ENCODE data around the gene LCE3C. TPM values are rescaled to one million over a fixed set of nuclear protein-coding genes. Genes with fewer than 3 reads are reported as not detected.

The LCE3C gene
- total RNA-seq, 1 donor from 2014 or later = not detected

DNA sequence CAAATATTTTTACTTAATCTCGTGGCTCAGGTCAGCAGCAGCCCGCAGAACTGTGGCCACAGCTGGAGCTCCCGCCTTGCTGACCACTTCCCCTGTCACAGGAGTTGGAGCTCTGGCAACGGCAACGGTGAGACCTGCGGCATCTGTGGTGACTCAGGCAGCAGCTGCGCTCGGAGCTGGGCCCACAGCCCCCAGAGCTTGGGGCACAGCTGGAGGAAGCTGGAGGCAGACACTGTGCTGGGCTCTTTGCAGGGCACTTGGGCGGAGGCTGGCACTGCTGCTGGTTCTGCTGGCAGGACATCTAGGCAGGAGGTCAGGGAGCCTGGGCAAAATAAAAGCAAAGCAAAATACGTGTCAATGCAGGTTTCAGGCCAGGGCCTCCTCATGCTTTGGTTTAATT is 22.8 kb downstream of the LCE3C start, which contains the start of gene LCE3A:
Gene LCE3A, minus strand, starts transcription at position 301 of the 400 bp plus-strand sequence. Its CDS starts 0 bp downstream, at position 301.
- Histone ChIP-seq H3K27me3 (no peaks in the 10 kb centered on the region), H3K27ac (no peak within 1 kb of the TSS), H3K36me3 (no peaks in the 10 kb centered on the region), H3K4me3 (no peak within 1 kb of the TSS), H3K4me1 (no peaks in the 10 kb centered on the region), H3K9me3 (peaks cover 11% of the 10 kb centered on the region)
- TF ChIP-seq, protein P1, sequence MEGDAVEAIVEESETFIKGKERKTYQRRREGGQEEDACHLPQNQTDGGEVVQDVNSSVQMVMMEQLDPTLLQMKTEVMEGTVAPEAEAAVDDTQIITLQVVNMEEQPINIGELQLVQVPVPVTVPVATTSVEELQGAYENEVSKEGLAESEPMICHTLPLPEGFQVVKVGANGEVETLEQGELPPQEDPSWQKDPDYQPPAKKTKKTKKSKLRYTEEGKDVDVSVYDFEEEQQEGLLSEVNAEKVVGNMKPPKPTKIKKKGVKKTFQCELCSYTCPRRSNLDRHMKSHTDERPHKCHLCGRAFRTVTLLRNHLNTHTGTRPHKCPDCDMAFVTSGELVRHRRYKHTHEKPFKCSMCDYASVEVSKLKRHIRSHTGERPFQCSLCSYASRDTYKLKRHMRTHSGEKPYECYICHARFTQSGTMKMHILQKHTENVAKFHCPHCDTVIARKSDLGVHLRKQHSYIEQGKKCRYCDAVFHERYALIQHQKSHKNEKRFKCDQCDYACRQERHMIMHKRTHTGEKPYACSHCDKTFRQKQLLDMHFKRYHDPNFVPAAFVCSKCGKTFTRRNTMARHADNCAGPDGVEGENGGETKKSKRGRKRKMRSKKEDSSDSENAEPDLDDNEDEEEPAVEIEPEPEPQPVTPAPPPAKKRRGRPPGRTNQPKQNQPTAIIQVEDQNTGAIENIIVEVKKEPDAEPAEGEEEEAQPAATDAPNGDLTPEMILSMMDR (IDR thresholded peaks at IDR 0.05) = no peak
- ATAC-seq (peak; percentile 28), DNase-seq (no peak)
- intact Hi-C loops (cut with DNase I) = no loop called here

DNA sequence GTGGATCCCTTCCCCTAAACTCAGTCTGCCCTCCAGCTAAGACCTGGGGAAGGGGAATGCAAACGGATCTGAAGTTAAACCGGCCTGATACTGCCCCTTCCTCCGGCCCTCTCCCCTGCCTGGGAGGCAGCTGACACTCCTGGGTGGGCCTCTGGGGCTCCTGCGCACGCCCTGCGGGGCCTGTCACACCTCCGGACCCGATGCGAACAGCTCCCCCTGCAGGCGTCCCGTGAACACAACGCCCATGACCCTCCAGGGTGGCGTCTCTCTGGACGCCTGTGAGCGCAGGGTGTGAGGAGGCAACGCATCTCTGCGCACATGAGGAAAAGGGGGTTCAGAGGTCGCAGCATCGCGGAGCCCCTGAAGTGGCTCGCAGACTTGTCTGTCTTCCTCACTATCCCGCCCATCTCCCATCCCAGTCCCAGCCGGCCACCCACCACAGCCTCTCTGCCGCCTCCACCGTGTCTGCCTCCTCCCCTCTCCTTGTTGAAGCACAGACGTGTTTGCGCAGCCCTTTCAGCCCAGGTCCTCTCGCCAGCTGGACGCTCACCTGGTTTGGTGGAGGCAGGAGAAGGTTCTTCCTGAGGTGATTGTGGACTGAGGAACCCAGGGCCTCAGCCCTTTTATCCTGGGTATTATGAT is 23.3 kb downstream of the LCE3C start:
- intact Hi-C loops (cut with DNase I) = no loop called here
- H3K4me1 ChIP-seq = no peaks in the 10 kb centered on the region
- no peak for DNase-seq
- TF ChIP-seq, protein P1 (IDR thresholded peaks at IDR 0.05) = peak; percentile 7
- H3K36me3 ChIP-seq = no peaks in the 10 kb centered on the region
- no peaks in the 10 kb centered on the region for H3K27me3 ChIP-seq
- peaks cover 7% of the 10 kb centered on the region for H3K9me3 ChIP-seq
- peak; percentile 51 for ATAC-seq
- no peak overlapping the region for H3K27ac ChIP-seq
- no peak overlapping the region for H3K4me3 ChIP-seq

DNA sequence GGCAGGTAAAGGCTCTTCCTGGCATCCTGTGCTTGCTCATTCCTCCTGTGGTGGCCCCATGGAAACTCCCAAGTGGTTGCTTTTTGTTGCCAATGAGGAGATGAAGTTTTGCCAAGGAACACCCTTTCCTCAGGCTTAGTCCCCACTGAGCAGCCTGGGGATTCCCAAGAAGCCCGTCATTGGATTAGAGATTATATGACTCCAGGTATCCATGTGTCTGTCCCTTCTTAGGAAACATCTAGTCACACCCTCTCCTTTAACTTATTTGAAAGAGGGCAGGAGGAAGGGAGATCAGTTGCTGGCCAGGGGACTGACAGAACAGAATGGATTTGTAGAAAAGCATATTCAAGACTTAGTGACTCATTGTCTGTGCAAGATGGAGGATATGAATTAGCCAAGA is 26.7 kb downstream of the LCE3C start:
- H3K4me1 ChIP-seq = no peaks in the 10 kb centered on the region

DNA sequence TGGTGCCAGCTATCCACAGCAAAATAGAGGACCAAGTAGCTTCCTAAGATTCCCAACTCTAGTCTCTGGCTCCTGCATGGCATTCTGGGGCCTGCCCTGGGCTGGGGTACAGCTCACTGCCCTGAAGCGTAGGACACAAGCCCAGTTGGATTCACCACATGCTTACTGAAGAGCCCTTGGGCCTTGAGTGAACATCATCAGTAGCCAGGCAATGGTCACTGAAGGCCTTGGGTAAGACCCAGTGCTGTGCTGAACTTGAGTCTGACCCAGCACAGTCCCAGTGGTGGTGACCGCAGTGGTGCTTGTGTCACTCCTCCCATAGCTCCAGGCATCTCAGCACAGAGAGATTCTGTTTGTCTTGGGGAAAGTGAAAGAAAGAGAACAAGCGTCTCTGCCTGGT is 30.6 kb downstream of the LCE3C start:
- no peak overlapping the region for H3K4me3 ChIP-seq
- intact Hi-C loops (cut with DNase I) = no loop called here
- TF ChIP-seq, protein P1 (IDR thresholded peaks at IDR 0.05) = no peak
- no peaks in the 10 kb centered on the region for H3K9me3 ChIP-seq
- no peaks in the 10 kb centered on the region for H3K27me3 ChIP-seq
- H3K27ac ChIP-seq = no peak overlapping the region
- no peaks in the 10 kb centered on the region for H3K36me3 ChIP-seq
- no peaks in the 10 kb centered on the region for H3K4me1 ChIP-seq
- DNase-seq (no peak), ATAC-seq (no peak)

More for the DNA sequence above, 26.7 kb downstream of the LCE3C start:
- Histone ChIP-seq H3K27me3 (no peaks in the 10 kb centered on the region), H3K36me3 (no peaks in the 10 kb centered on the region), H3K4me3 (no peak overlapping the region), H3K27ac (no peak overlapping the region), H3K9me3 (no peaks in the 10 kb centered on the region)
- DNase-seq (no peak), ATAC-seq (no peak)
- TF ChIP-seq, protein P1 (IDR thresholded peaks at IDR 0.05) = no peak
- intact Hi-C loops (cut with DNase I) = no loop called here

DNA sequence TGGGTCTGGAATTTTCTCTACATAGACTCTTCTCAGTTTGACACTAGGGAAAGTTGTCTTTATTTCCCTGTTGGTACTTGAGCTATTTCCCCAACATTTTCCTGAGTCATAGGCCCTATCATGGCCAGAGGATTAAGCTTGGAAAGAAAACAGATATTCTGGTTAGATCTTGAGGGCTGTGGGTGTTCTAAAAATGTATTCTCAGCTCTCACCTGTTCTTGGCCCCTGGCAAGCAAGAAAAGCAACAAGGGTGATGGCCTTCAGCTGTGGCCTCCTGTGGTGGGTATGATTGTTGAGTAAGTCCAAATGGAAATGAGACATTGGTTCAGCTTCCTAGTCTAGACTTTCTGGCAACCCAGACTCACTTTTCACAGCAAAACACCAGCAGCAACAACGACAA is 40.3 kb downstream of the LCE3C start:
- ATAC-seq (no peak), DNase-seq (no peak)
- Histone ChIP-seq H3K27ac (no peak overlapping the region), H3K4me3 (no peak overlapping the region), H3K9me3 (no peaks in the 10 kb centered on the region), H3K36me3 (no peaks in the 10 kb centered on the region), H3K27me3 (no peaks in the 10 kb centered on the region), H3K4me1 (no peaks in the 10 kb centered on the region)
- intact Hi-C loops (cut with DNase I) = no loop called here
- TF ChIP-seq, protein P1 (IDR thresholded peaks at IDR 0.05) = no peak

All from upper lobe of right lung (tissue), 1 donor.